Stomach (tissue), 4 donors: Measurements from ENCODE around the gene ERCC2.

ENCODE experiments used
- POLR2A ChIP-seq, 4 donors: fragments of 450-650 bp; IDR thresholded peaks; one replicate each; pipeline ENCODE4 v1.6.1; 2016; ENCODE audit warnings: antibody characterized with exemption in 4 of 4, control low read depth in 2 of 4, mild to moderate bottlenecking in 1 of 4, moderate library complexity in 1 of 4
- TF ChIP-seq, protein P1 (sequence below), 7 experiments: fragments of 450-650 bp in 4 of 7; fragments of 200-600 bp in 3 of 7; sonication (generic) in 3 of 7; IDR thresholded peaks; one replicate each; pipeline ENCODE4 v1.5.1; 2016 to 2019; ENCODE audit warnings: antibody characterized with exemption in 7 of 7, control low read depth in 2 of 7, mild to moderate bottlenecking in 1 of 7

DNA sequence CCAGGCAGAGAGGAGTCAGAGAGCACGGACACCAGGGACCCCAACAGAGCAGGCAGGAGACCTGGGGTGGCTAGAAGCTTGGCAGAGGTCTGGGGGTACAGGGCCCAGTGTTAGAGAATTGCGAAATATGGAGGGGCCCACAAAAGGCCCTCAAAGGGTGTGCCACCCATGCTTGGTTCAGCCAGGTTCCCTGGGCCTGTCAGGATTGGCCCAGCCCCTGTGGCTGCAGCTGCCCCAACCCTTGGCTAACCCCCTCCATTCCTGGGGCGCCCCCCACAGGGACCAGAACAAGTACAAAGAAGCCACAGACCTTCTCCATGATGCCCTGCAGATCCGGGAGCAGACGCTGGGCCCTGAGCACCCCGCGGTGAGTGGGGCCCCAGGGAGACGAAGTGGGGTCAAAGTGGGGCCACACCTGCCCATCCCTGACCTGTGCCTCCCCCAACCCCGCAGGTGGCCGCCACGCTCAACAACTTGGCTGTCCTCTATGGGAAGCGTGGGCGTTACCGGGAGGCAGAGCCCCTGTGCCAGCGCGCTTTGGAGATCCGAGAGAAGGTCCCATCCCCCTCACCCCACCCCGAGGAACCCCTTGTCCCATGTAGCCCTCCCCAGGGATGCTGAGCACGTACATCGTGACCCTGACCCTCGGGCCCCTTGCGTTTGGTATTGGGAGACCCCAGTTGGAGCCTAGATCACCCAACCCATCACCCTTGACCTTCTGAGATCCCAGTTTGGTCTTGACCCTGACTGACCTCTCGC, 21.8 kb downstream of the ERCC2 start:
- TF ChIP-seq, protein P1, sequence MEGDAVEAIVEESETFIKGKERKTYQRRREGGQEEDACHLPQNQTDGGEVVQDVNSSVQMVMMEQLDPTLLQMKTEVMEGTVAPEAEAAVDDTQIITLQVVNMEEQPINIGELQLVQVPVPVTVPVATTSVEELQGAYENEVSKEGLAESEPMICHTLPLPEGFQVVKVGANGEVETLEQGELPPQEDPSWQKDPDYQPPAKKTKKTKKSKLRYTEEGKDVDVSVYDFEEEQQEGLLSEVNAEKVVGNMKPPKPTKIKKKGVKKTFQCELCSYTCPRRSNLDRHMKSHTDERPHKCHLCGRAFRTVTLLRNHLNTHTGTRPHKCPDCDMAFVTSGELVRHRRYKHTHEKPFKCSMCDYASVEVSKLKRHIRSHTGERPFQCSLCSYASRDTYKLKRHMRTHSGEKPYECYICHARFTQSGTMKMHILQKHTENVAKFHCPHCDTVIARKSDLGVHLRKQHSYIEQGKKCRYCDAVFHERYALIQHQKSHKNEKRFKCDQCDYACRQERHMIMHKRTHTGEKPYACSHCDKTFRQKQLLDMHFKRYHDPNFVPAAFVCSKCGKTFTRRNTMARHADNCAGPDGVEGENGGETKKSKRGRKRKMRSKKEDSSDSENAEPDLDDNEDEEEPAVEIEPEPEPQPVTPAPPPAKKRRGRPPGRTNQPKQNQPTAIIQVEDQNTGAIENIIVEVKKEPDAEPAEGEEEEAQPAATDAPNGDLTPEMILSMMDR (IDR thresholded peaks at IDR 0.05), result no peak
- TF ChIP-seq POLR2A (IDR thresholded peaks at IDR 0.05), result no peak
